Keratinocyte (primary cell): Measurements from ENCODE around the gene TMEM100. TPM values are rescaled to one million over a fixed set of nuclear protein-coding genes. Genes with fewer than 3 reads are reported as not detected.
A peak's percentile ranks its signal among the peaks of the same experiment; 100 is the strongest.

Experiments
- DNase-seq: peaks from one replicate; pipeline ENCODE4 v3.0.0-alpha.2; 2011; ENCODE audit warnings: low read depth, missing footprints, low spot score
- FAIRE-seq: peaks from 2 replicates; lab custom pipeline; 2011; peaks lifted over from hg19 to GRCh38; lab: Jason Lieb, UNC
- H2AFZ ChIP-seq: 2 replicates; pipeline ENCODE4 v1.6.0; 2012; ENCODE audit warnings: low read length, control low read depth, inconsistent platforms; ENCODE audit not compliant: control insufficient read depth
- H3K27ac ChIP-seq: 2 replicates; pipeline ENCODE4 v1.5.1; 2011; ENCODE audit warnings: low read length; ENCODE audit not compliant: control insufficient read depth, insufficient read depth
- H3K27me3 ChIP-seq: 3 replicates; pipeline ENCODE4 v1.6.0; 2011; ENCODE audit warnings: low read length; ENCODE audit not compliant: control insufficient read depth, insufficient read depth; ENCODE audit errors: extremely low read depth
- H3K36me3 ChIP-seq, 2 experiments: 2 replicates in 1 of 2; 3 replicates in 1 of 2; pipeline ENCODE4 v1.5.1; 2011; ENCODE audit warnings: low read length in 2 of 2, mild to moderate bottlenecking in 1 of 2; ENCODE audit not compliant: control insufficient read depth in 2 of 2, insufficient read depth in 2 of 2; ENCODE audit errors: extremely low read depth in 1 of 2
- H3K4me1 ChIP-seq: 3 replicates; pipeline ENCODE4 v1.5.1; 2011; ENCODE audit warnings: low read length; ENCODE audit not compliant: control insufficient read depth, insufficient read depth; ENCODE audit errors: extremely low read depth
- H3K4me2 ChIP-seq: 3 replicates; pipeline ENCODE4 v1.6.0; 2011; ENCODE audit warnings: low read depth, low read length; ENCODE audit not compliant: control insufficient read depth, insufficient read depth; ENCODE audit errors: extremely low read depth
- H3K4me3 ChIP-seq, 3 experiments: fragments of 200-600 bp in 1 of 3; sonication (generic) in 1 of 3; 2 replicates in 2 of 3; 3 replicates in 1 of 3; pipeline ENCODE4 v1.5.1; 2011 to 2016; ENCODE audit warnings: low read length in 3 of 3, mild to moderate bottlenecking in 3 of 3, control low read depth in 2 of 3, inconsistent platforms in 1 of 3, low read depth in 1 of 3, mixed read lengths in 1 of 3, mixed run types in 1 of 3, moderate library complexity in 1 of 3; ENCODE audit not compliant: control insufficient read depth in 2 of 3, insufficient read depth in 2 of 3; ENCODE audit errors: extremely low read depth in 1 of 3
- H3K79me2 ChIP-seq: 2 replicates; pipeline ENCODE4 v1.6.0; 2012; ENCODE audit warnings: low read length; ENCODE audit not compliant: control insufficient read depth, insufficient read depth
- H3K9ac ChIP-seq: 3 replicates; pipeline ENCODE4 v1.6.0; 2011; ENCODE audit warnings: low read length; ENCODE audit not compliant: control insufficient read depth, insufficient read depth; ENCODE audit errors: extremely low read depth
- H3K9me1 ChIP-seq: 3 replicates; pipeline ENCODE4 v1.6.0; 2011; ENCODE audit warnings: low read length; ENCODE audit not compliant: control insufficient read depth, insufficient read depth; ENCODE audit errors: extremely low read depth
- H3K9me3 ChIP-seq: 2 replicates; pipeline ENCODE4 v1.5.1; 2012; ENCODE audit warnings: low read depth, low read length; ENCODE audit not compliant: control insufficient read depth
- H4K20me1 ChIP-seq: 3 replicates; pipeline ENCODE4 v1.6.0; 2011; ENCODE audit warnings: low read length; ENCODE audit not compliant: control insufficient read depth, insufficient read depth; ENCODE audit errors: extremely low read depth
- CTCF ChIP-seq, 3 experiments: IDR thresholded peaks in 1 of 3; conservative IDR thresholded peaks in 1 of 3; optimal IDR thresholded peaks in 1 of 3; 2 replicates in 2 of 3; 3 replicates in 1 of 3; pipeline versions ENCODE3 to v1.5.1; 2011; ENCODE audit warnings: low read length in 3 of 3, mild to moderate bottlenecking in 3 of 3, moderate library complexity in 2 of 3, control low read depth in 1 of 3, inconsistent platforms in 1 of 3; ENCODE audit not compliant: insufficient read depth in 2 of 3; ENCODE audit errors: extremely low read depth in 1 of 3
- EZH2 ChIP-seq: IDR thresholded peaks from one replicate; pipeline ENCODE4 v1.6.1; 2012; ENCODE audit warnings: inconsistent platforms, mild to moderate bottlenecking, low read length, moderate library complexity
- dilution Hi-C: fragments of 300-500 bp; cut with MboI; formaldehyde crosslinking; loops from one replicate; pipeline ENCODE4 v1.7.0; 2020; ENCODE audit warnings: low sequenced_read_pairs; ENCODE audit not compliant: extremely low pct_ligation_motif_present
- polyA plus RNA-seq, 5 experiments: library from polyadenylated mRNA; depleted of rRNA in 3 of 5; stranded (reverse) in 3 of 5; stranded (forward) in 1 of 5; unstranded in 1 of 5; fragments of >200 nt; gene quantifications; 1 replicate in 1 of 5; 2 replicates in 3 of 5; 3 replicates in 1 of 5; pipeline versions ENCODE4 v1.2.1 to v1.2.3, GENCODE V29; 2011 to 2012; ENCODE audit warnings: missing spikeins in 2 of 5, low read depth in 1 of 5, low replicate concordance in 1 of 5

TMEM100 gene
- polyA plus RNA-seq, 1 donor (not counting 4 experiments of a cell fraction or from before 2014, with no cell fraction given): 0.18 TPM

GRCh38 chr17:55737976-55738501 is 15.4 kb upstream of the TMEM100 start:
- H3K79me2 ChIP-seq: no peaks in the 10 kb centered on the region
- H2AFZ ChIP-seq: no peak overlapping the region
- no peak overlapping the region for H3K4me3 ChIP-seq
- H3K9me3 ChIP-seq: no peaks in the 10 kb centered on the region
- DNase-seq: no peak
- H4K20me1 ChIP-seq: no peaks in the 10 kb centered on the region
- no peak overlapping the region for H3K9ac ChIP-seq
- H3K4me2 ChIP-seq: no peak overlapping the region
- dilution Hi-C loops: no loop called here
- no peak for TF ChIP-seq EZH2
- TF ChIP-seq CTCF (optimal IDR thresholded peaks at IDR 0.05 in 1 of 3, IDR thresholded peaks at IDR 0.05 in 1 of 3, conservative IDR thresholded peaks at IDR 0.05 in 1 of 3; ENCODE audit: extremely low read depth in 1 of 3, insufficient read depth in 2 of 3, low read length in 3 of 3): no peak
- H3K36me3 ChIP-seq: no peaks in the 10 kb centered on the region
- no peak overlapping the region for H3K27ac ChIP-seq
- no peak for FAIRE-seq
- H3K4me1 ChIP-seq: peaks cover 16% of the 10 kb centered on the region
- no peaks in the 10 kb centered on the region for H3K9me1 ChIP-seq
- no peaks in the 10 kb centered on the region for H3K27me3 ChIP-seq

GRCh38 chr17:55735731-55736405 is 13.2 kb upstream of the TMEM100 start:
- H2AFZ ChIP-seq: no peak overlapping the region
- DNase-seq (no peak), FAIRE-seq (peak; percentile 41)
- H4K20me1 ChIP-seq: no peaks in the 10 kb centered on the region
- no peak overlapping the region for H3K4me3 ChIP-seq
- H3K9me3 ChIP-seq: no peaks in the 10 kb centered on the region
- H3K27me3 ChIP-seq: no peaks in the 10 kb centered on the region
- H3K36me3 ChIP-seq: no peaks in the 10 kb centered on the region
- H3K9ac ChIP-seq: no peak overlapping the region
- dilution Hi-C loops: no loop called here
- TF ChIP-seq EZH2: no peak
- peak; percentile 56 to 64 (median 64) for TF ChIP-seq CTCF (optimal IDR thresholded peaks at IDR 0.05 in 1 of 3, IDR thresholded peaks at IDR 0.05 in 1 of 3, conservative IDR thresholded peaks at IDR 0.05 in 1 of 3; ENCODE audit: extremely low read depth in 1 of 3, insufficient read depth in 2 of 3, low read length in 3 of 3)
- no peaks in the 10 kb centered on the region for H3K79me2 ChIP-seq
- no peaks in the 10 kb centered on the region for H3K9me1 ChIP-seq
- H3K4me1 ChIP-seq: peaks cover 20% of the 10 kb centered on the region
- no peak overlapping the region for H3K27ac ChIP-seq
- no peak overlapping the region for H3K4me2 ChIP-seq
